GM04503 (cell line): Measurements from ENCODE around the gene KCTD21.

Experiments used
- DNase-seq: peaks from one replicate; pipeline ENCODE4 v3.0.0-alpha.2; 2012; ENCODE audit warnings: low read depth

The KCTD21 gene

GRCh38 chr11:78139422-78140391, 48.7 kb downstream of the KCTD21 start, which contains the start of gene ALG8:
ALG8 (minus strand) TSS chr11:78139626; CDS start chr11:78139588, 38 bp downstream.
- DNase-seq = peak; percentile 67

DNA sequence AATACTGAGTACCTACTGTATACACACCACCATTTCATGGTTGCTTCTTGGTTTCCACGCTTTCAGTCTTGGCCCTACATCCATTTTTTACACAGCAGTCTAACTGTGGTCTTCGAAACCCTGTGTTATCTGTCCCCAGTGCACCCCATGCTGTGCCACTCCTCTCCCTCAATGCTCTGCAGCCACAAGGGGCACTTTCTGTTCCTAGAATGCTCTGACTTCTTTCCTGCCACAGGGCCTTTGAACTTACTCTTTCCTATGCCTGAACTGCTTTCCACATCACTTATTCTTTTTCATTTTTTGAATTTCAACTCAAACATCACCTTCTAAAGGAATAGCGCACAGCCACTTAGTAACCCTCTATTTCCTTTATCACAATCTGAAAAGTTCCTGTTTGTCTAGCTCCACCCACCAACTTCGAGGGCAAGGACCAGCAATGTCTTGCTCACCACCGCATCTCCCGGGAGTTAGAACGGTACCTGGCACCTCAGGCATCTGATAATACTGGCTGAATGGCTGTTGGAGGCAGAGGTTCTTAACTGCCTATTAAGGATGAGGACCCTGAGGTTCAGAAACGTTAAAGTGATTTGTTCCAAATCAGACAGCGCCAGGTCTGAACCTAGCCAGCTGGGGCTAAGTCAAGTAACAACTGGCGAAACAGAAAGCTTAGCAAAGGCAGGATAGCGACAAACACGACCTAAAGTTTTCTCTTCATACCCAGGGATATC, 49.6 kb downstream of the KCTD21 start:
- no peak for DNase-seq

- no peak for DNase-seq
Observed at GRCh38 chr11:78138291-78138690, 50.1 kb downstream of the KCTD21 start.

DNA sequence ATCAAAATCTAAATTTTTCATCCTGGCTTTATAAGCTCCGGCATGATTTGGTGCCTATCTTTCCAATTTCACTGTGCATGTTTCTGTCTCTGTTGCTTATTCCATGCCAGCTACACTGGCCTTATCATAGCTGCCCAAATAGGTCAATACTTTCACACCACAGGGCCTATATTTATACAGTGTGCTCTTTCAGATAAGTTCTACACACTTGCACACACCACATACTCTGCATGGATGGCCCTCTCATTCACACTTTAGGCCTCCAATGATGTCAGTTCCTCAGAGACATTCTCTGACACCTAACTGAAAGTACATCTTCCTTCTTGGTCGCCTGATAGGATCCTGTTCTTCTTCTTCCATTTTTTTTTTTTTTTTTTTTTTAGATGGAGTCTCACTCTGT, 56.0 kb downstream of the KCTD21 start:
- no peak for DNase-seq

DNA sequence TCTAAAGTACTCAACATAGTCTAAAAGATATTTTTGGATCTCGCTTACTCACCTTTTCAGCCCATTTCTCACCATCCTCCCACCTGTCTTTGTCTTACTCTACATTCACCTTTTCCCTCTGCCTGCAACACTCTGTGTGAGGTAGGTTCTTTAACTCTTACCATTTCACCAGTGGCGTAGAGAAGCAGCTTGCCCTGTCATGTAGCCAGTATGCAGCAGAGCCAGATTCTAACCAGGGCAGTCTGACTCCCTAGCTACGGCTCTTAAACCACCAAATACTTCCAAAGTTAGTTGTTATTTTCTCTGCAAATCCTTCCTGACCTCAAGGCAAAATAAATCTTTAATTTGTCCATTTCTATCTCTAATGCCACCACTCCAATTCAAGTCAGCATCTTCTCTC, 56.5 kb downstream of the KCTD21 start:
- peak; percentile 31 for DNase-seq

DNA sequence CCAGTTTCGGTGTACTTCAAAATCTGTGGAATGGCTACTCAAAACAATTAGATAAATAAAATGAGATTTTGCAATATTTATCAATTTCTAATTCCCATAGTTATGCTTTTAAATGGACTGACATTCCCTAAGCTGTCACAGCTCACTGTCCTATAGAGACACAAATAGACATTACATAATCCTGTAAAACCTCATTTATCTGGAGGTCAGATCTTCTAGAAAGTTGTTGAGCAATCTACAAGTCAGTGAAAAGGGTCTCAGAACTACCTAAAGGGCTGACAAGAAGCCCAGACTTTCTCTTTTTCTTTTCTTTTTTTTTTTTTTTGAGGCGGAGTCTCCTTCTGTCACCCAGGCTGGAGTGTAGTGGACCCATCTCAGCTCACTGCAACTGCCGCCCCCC, 61.0 kb downstream of the KCTD21 start:
- no peak for DNase-seq
